HUDEP-2 (cell line): ENCODE results near the gene KL.
A peak's percentile ranks its signal among the peaks of the same experiment; 100 is the strongest.

Experiments used
- DNase-seq, 76 experiments: peaks; one replicate each; lab custom pipeline; 2025; ENCODE audit not compliant: unreplicated experiment in 76 of 76; lab: John Stamatoyannopoulos, UW

Gene KL

GRCh38 chr13:33033986-33034385 lies 17.8 kb downstream of the KL start:
- DNase-seq, result no peak

- no peak for DNase-seq
Measured at GRCh38 chr13:33034882-33035520, 18.8 kb downstream of the KL start.

GRCh38 chr13:33037673-33038072 lies 21.4 kb downstream of the KL start:
- no peak for DNase-seq

- DNase-seq, result no peak
Measured at GRCh38 chr13:33040090-33040489, 23.9 kb downstream of the KL start.

- DNase-seq, result no peak
Measured at GRCh38 chr13:33045851-33046592, 29.8 kb downstream of the KL start.

- no peak for DNase-seq
Measured at GRCh38 chr13:33050161-33050560, 33.9 kb downstream of the KL start.

GRCh38 chr13:33051632-33052031 lies 35.4 kb downstream of the KL start:
- DNase-seq, result no peak

GRCh38 chr13:33052506-33053280 lies 36.5 kb downstream of the KL start:
- no peak for DNase-seq

GRCh38 chr13:33053397-33054066 lies 37.3 kb downstream of the KL start:
- no peak for DNase-seq

GRCh38 chr13:33057019-33057780 lies 41.0 kb downstream of the KL start:
- peak in 4 of 76 experiments; percentile 4 to 14 (median 7) for DNase-seq

GRCh38 chr13:33058776-33059327 lies 42.6 kb downstream of the KL start:
- no peak for DNase-seq

GRCh38 chr13:33060815-33061214 lies 44.6 kb downstream of the KL start:
- DNase-seq, result no peak

- DNase-seq, result no peak
Measured at GRCh38 chr13:33066329-33066728, 50.1 kb downstream of the KL start.

GRCh38 chr13:33069365-33069764 lies 53.1 kb downstream of the KL start:
- peak in 8 of 76 experiments; percentile 1 to 25 (median 7) for DNase-seq

GRCh38 chr13:33070713-33071112 lies 54.5 kb downstream of the KL start:
- no peak for DNase-seq

GRCh38 chr13:33072282-33072681 lies 56.1 kb downstream of the KL start:
- no peak for DNase-seq

GRCh38 chr13:33072759-33073158 lies 56.5 kb downstream of the KL start:
- DNase-seq, result no peak

- no peak for DNase-seq
Measured at GRCh38 chr13:33073338-33073737, 57.1 kb downstream of the KL start.

- DNase-seq, result no peak
Measured at GRCh38 chr13:33076001-33076992, 60.1 kb downstream of the KL start.
